Tongue (tissue), 2 donors: ENCODE measurements around the gene AKAP13. TPM values are rescaled to one million over a fixed set of nuclear protein-coding genes. Genes with fewer than 3 reads are reported as not detected.

Experiments
- DNase-seq: peaks from one replicate; pipeline ENCODE4 v3.0.0-alpha.2; 2015
- total RNA-seq: library from RNA; depleted of rRNA; stranded (reverse); fragments of >200 nt; gene quantifications from one replicate; pipeline ENCODE4 v1.2.3, GENCODE V29; 2014

The AKAP13 gene
- total RNA-seq, 1 donor from 2014 or later, result 192 TPM

GRCh38 chr15:85386261-85386660 is 5.9 kb downstream of the AKAP13 start:
- DNase-seq, result no peak

- no peak for DNase-seq
Observed at GRCh38 chr15:85388566-85389305, 8.3 kb downstream of the AKAP13 start.

GRCh38 chr15:85389306-85389650 is 8.9 kb downstream of the AKAP13 start:
- DNase-seq, result no peak

- DNase-seq, result no peak
Observed at GRCh38 chr15:85389772-85390171, 9.4 kb downstream of the AKAP13 start.

GRCh38 chr15:85393210-85393609 is 12.8 kb downstream of the AKAP13 start:
- DNase-seq, result no peak

- no peak for DNase-seq
Observed at GRCh38 chr15:85394554-85395333, 14.3 kb downstream of the AKAP13 start.

GRCh38 chr15:85396554-85396953 is 16.2 kb downstream of the AKAP13 start:
- DNase-seq, result no peak

GRCh38 chr15:85397151-85397550 is 16.7 kb downstream of the AKAP13 start:
- no peak for DNase-seq

GRCh38 chr15:85397926-85398325 is 17.5 kb downstream of the AKAP13 start:
- DNase-seq, result no peak

GRCh38 chr15:85398822-85399221 is 18.4 kb downstream of the AKAP13 start:
- no peak for DNase-seq

- no peak for DNase-seq
Observed at GRCh38 chr15:85399627-85400026, 19.2 kb downstream of the AKAP13 start.

- DNase-seq, result no peak
Observed at GRCh38 chr15:85400606-85401005, 20.2 kb downstream of the AKAP13 start.

GRCh38 chr15:85401108-85401774 is 20.8 kb downstream of the AKAP13 start:
- DNase-seq, result no peak

GRCh38 chr15:85402195-85402881 is 21.9 kb downstream of the AKAP13 start:
- no peak for DNase-seq

GRCh38 chr15:85403745-85404144 is 23.3 kb downstream of the AKAP13 start:
- DNase-seq, result no peak

- no peak for DNase-seq
Observed at GRCh38 chr15:85404176-85404917, 23.9 kb downstream of the AKAP13 start.

- no peak for DNase-seq
Observed at GRCh38 chr15:85404918-85405866, 24.8 kb downstream of the AKAP13 start.

- DNase-seq, result no peak
Observed at GRCh38 chr15:85406916-85407315, 26.5 kb downstream of the AKAP13 start.

- no peak for DNase-seq
Observed at GRCh38 chr15:85407421-85408269, 27.2 kb downstream of the AKAP13 start.

GRCh38 chr15:85408270-85408746 is 27.9 kb downstream of the AKAP13 start:
- DNase-seq, result no peak
